SU-DHL-6 (cell line): ENCODE results near the gene FUNDC2.

Source experiments
- H2AFZ ChIP-seq: fragments of 200-600 bp; sonication (generic); 2 replicates; pipeline ENCODE4 v1.6.1; 2014; ENCODE audit warnings: low read depth, mild to moderate bottlenecking, moderate library complexity, mixed read lengths, antibody characterized with exemption, low read length; ENCODE audit not compliant: severe bottlenecking
- H3F3A ChIP-seq: fragments of 200-600 bp; shearing (Covaris generic); 2 replicates; pipeline ENCODE4 v1.6.0; 2016; ENCODE audit warnings: antibody characterized with exemption, mild to moderate bottlenecking; ENCODE audit not compliant: insufficient read depth
- H3K27ac ChIP-seq: fragments of 200-600 bp; sonication (generic); 2 replicates; pipeline ENCODE4 v1.5.1; 2016; ENCODE audit warnings: low read depth, mild to moderate bottlenecking, low read length, moderate library complexity, mixed read lengths
- H3K27me3 ChIP-seq: fragments of 200-600 bp; sonication (generic), shearing (Covaris generic); 2 replicates; pipeline ENCODE4 v1.6.0; 2014; ENCODE audit warnings: mild to moderate bottlenecking, low read length
- H3K36me3 ChIP-seq: fragments of 200-600 bp; sonication (generic); 2 replicates; pipeline ENCODE4 v1.6.1; 2014; ENCODE audit warnings: mild to moderate bottlenecking, low read length, mixed read lengths
- H3K4me2 ChIP-seq: fragments of 300-600, 200-600 bp; shearing (Covaris generic), sonication (generic); 2 replicates; pipeline ENCODE4 v1.6.0; 2014; ENCODE audit warnings: low read length, low read depth, mild to moderate bottlenecking; ENCODE audit not compliant: poor library complexity, severe bottlenecking
- H3K4me3 ChIP-seq: fragments of 200-600 bp; sonication (generic); 2 replicates; pipeline ENCODE4 v1.5.1; 2014; ENCODE audit warnings: antibody characterized with exemption, low read length, mild to moderate bottlenecking, mixed read lengths; ENCODE audit not compliant: insufficient read depth, poor library complexity, severe bottlenecking
- H3K79me2 ChIP-seq: fragments of 200-600 bp; sonication (generic); 2 replicates; pipeline ENCODE4 v1.6.1; 2014; ENCODE audit warnings: mild to moderate bottlenecking, low read length, moderate library complexity; ENCODE audit not compliant: insufficient read depth
- H3K9ac ChIP-seq: fragments of 200-600 bp; sonication (generic); 2 replicates; pipeline ENCODE4 v1.7.0; 2014; ENCODE audit warnings: mild to moderate bottlenecking, low read length
- H3K9me2 ChIP-seq: fragments of 200-600 bp; sonication (generic); replicated peaks from 2 replicates; pipeline ENCODE4 v1.6.1; 2014; ENCODE audit warnings: low read length; ENCODE audit not compliant: insufficient read depth
- H3K9me3 ChIP-seq: fragments of 200-600 bp; sonication (generic); 2 replicates; pipeline ENCODE4 v1.6.1; 2014; ENCODE audit warnings: low read length, mixed read lengths; ENCODE audit not compliant: insufficient read depth
- H4K20me1 ChIP-seq: fragments of 200-600 bp; sonication (generic); 2 replicates; pipeline ENCODE4 v1.6.1; 2014; ENCODE audit warnings: low read depth, mild to moderate bottlenecking, antibody characterized with exemption, low read length, moderate library complexity, mixed read lengths
- CTCF ChIP-seq: fragments of 200-600 bp; sonication (generic); IDR thresholded peaks from one replicate; pipeline ENCODE4 v1.5.1; 2017; ENCODE audit warnings: antibody characterized with exemption, mild to moderate bottlenecking, low read length, moderate library complexity; ENCODE audit not compliant: insufficient read depth, poor library complexity, severe bottlenecking
- EZH2phosphoT487 ChIP-seq: fragments of 200-600 bp; sonication (generic), shearing (Covaris generic); conservative IDR thresholded peaks from 2 replicates; pipeline ENCODE4 v1.6.1; 2018; ENCODE audit warnings: mild to moderate bottlenecking, antibody characterized with exemption, low read length, moderate library complexity, mixed read lengths

The FUNDC2 gene

GRCh38 chrX:155054255-155054654 is 27.6 kb downstream of the FUNDC2 start:
- H3K4me3 ChIP-seq: no peak overlapping the region
- no peaks in the 10 kb centered on the region for H3K79me2 ChIP-seq
- no peaks in the 10 kb centered on the region for H3K9me2 ChIP-seq
- no peaks in the 10 kb centered on the region for H3K36me3 ChIP-seq
- TF ChIP-seq EZH2phosphoT487: no peak
- H3K9ac ChIP-seq: no peak overlapping the region
- no peaks in the 10 kb centered on the region for H3K27me3 ChIP-seq
- H3K4me2 ChIP-seq: no peak overlapping the region
- H2AFZ ChIP-seq: no peak overlapping the region
- no peaks in the 10 kb centered on the region for H4K20me1 ChIP-seq
- H3K27ac ChIP-seq: no peak overlapping the region
- no peaks in the 10 kb centered on the region for H3K9me3 ChIP-seq
- H3F3A ChIP-seq: no peaks in the 10 kb centered on the region

GRCh38 chrX:155055494-155055893 is 28.9 kb downstream of the FUNDC2 start:
- H3K79me2 ChIP-seq: no peaks in the 10 kb centered on the region
- H4K20me1 ChIP-seq: no peaks in the 10 kb centered on the region
- no peaks in the 10 kb centered on the region for H3K27me3 ChIP-seq
- no peak overlapping the region for H3K9ac ChIP-seq
- no peaks in the 10 kb centered on the region for H3F3A ChIP-seq
- TF ChIP-seq EZH2phosphoT487 (no peak), CTCF (no peak)
- H3K4me2 ChIP-seq: no peak overlapping the region
- 0 out of 2 replicates have a peak, but pooled peaks cover 4% of the 10 kb centered on the region for H3K36me3 ChIP-seq
- no peaks in the 10 kb centered on the region for H3K9me3 ChIP-seq
- H3K4me3 ChIP-seq: no peak overlapping the region
- H3K27ac ChIP-seq: no peak overlapping the region
- no peaks in the 10 kb centered on the region for H3K9me2 ChIP-seq
- H2AFZ ChIP-seq: no peak overlapping the region

GRCh38 chrX:155056471-155056870 is 29.8 kb downstream of the FUNDC2 start:
- no peak overlapping the region for H2AFZ ChIP-seq
- H3K27me3 ChIP-seq: no peaks in the 10 kb centered on the region
- H3K4me3 ChIP-seq: no peak overlapping the region
- 0 out of 2 replicates have a peak, but pooled peaks cover 4% of the 10 kb centered on the region for H3K36me3 ChIP-seq
- no peak overlapping the region for H3K9ac ChIP-seq
- no peak overlapping the region for H3K4me2 ChIP-seq
- no peak for TF ChIP-seq EZH2phosphoT487
- no peaks in the 10 kb centered on the region for H3K79me2 ChIP-seq
- H4K20me1 ChIP-seq: no peaks in the 10 kb centered on the region
- no peaks in the 10 kb centered on the region for H3K9me3 ChIP-seq
- no peaks in the 10 kb centered on the region for H3F3A ChIP-seq
- no peaks in the 10 kb centered on the region for H3K9me2 ChIP-seq
- no peak overlapping the region for H3K27ac ChIP-seq

- Histone ChIP-seq H3K9me3 (no peaks in the 10 kb centered on the region), H3K79me2 (no peaks in the 10 kb centered on the region), H3K36me3 (0 out of 2 replicates have a peak, but pooled peaks cover 4% of the 10 kb centered on the region), H3F3A (no peaks in the 10 kb centered on the region), H3K27me3 (no peaks in the 10 kb centered on the region), H3K9ac (no peak overlapping the region), H2AFZ (no peak overlapping the region), H4K20me1 (no peaks in the 10 kb centered on the region), H3K27ac (no peak overlapping the region), H3K4me3 (no peak overlapping the region), H3K4me2 (peak overlapping the region; percentile 29), H3K9me2 (no peaks in the 10 kb centered on the region)
- TF ChIP-seq CTCF: peak; percentile 37
- TF ChIP-seq EZH2phosphoT487: no peak
These were observed 30.5 kb downstream of the FUNDC2 start for GRCh38 chrX:155056877-155057792.
